KMS-11 (cell line): ENCODE results near the gene WDPCP.

ENCODE experiments used
- H2AFZ ChIP-seq: fragments of 200-600 bp; sonication (generic); 2 replicates; pipeline ENCODE4 v1.6.1; 2016; ENCODE audit warnings: antibody characterized with exemption, mixed run types, low read depth
- H3K27ac ChIP-seq: fragments of 200-600 bp; sonication (generic); 2 replicates; pipeline ENCODE4 v1.6.1; 2016; ENCODE audit warnings: mild to moderate bottlenecking, mixed run types
- H3K27me3 ChIP-seq: fragments of 200-600 bp; sonication (generic); 2 replicates; pipeline ENCODE4 v1.6.1; 2017; ENCODE audit warnings: mild to moderate bottlenecking, low read depth, mixed run types, moderate library complexity; ENCODE audit not compliant: insufficient read depth
- H3K36me3 ChIP-seq: fragments of 200-600 bp; sonication (generic); 2 replicates; pipeline ENCODE4 v1.6.1; 2017; ENCODE audit warnings: mild to moderate bottlenecking, mixed run types; ENCODE audit not compliant: insufficient read depth
- H3K4me1 ChIP-seq: fragments of 200-600 bp; sonication (generic); 2 replicates; pipeline ENCODE4 v1.6.1; 2016; ENCODE audit warnings: mild to moderate bottlenecking, low read depth, mixed run types; ENCODE audit not compliant: poor library complexity, severe bottlenecking
- H3K4me2 ChIP-seq: fragments of 200-600 bp; sonication (generic); 2 replicates; pipeline ENCODE4 v1.7.0; 2016; ENCODE audit warnings: mild to moderate bottlenecking, mixed run types
- H3K4me3 ChIP-seq: fragments of 200-600 bp; sonication (generic); IDR thresholded peaks from 2 replicates; pipeline ENCODE4 v1.6.1; 2017; ENCODE audit warnings: low read depth, low read length, mixed read lengths; ENCODE audit not compliant: insufficient read depth
- H3K79me2 ChIP-seq: fragments of 200-600 bp; sonication (generic); 2 replicates; pipeline ENCODE4 v1.6.1; 2016; ENCODE audit warnings: low read depth, mixed run types; ENCODE audit not compliant: insufficient read depth
- H3K9ac ChIP-seq: fragments of 200-600 bp; sonication (generic); 2 replicates; pipeline ENCODE4 v1.6.1; 2016; ENCODE audit warnings: mild to moderate bottlenecking, mixed run types
- H4K20me1 ChIP-seq: fragments of 200-600 bp; sonication (generic); 2 replicates; pipeline ENCODE4 v1.6.1; 2016; ENCODE audit warnings: mild to moderate bottlenecking, mixed run types; ENCODE audit not compliant: insufficient read depth
- TF ChIP-seq, protein P1 (sequence below): fragments of 200-600 bp; sonication (generic); conservative IDR thresholded peaks from 2 replicates; pipeline ENCODE4 v1.6.1; 2017; ENCODE audit warnings: low read depth, mild to moderate bottlenecking, antibody characterized with exemption, low read length, moderate library complexity, mixed read lengths

WDPCP gene

GRCh38 chr2:63122921-63123320 is 465.4 kb downstream of the WDPCP start:
- no peaks in the 10 kb centered on the region for H3K27me3 ChIP-seq
- H3K4me3 ChIP-seq: no peak overlapping the region
- no peak overlapping the region for H3K4me2 ChIP-seq
- no peaks in the 10 kb centered on the region for H4K20me1 ChIP-seq
- H3K36me3 ChIP-seq: no peaks in the 10 kb centered on the region
- no peaks in the 10 kb centered on the region for H3K79me2 ChIP-seq
- no peak overlapping the region for H3K9ac ChIP-seq
- no peak overlapping the region for H2AFZ ChIP-seq
- TF ChIP-seq, protein P1, sequence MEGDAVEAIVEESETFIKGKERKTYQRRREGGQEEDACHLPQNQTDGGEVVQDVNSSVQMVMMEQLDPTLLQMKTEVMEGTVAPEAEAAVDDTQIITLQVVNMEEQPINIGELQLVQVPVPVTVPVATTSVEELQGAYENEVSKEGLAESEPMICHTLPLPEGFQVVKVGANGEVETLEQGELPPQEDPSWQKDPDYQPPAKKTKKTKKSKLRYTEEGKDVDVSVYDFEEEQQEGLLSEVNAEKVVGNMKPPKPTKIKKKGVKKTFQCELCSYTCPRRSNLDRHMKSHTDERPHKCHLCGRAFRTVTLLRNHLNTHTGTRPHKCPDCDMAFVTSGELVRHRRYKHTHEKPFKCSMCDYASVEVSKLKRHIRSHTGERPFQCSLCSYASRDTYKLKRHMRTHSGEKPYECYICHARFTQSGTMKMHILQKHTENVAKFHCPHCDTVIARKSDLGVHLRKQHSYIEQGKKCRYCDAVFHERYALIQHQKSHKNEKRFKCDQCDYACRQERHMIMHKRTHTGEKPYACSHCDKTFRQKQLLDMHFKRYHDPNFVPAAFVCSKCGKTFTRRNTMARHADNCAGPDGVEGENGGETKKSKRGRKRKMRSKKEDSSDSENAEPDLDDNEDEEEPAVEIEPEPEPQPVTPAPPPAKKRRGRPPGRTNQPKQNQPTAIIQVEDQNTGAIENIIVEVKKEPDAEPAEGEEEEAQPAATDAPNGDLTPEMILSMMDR: no peak
- peaks cover 27% of the 10 kb centered on the region for H3K4me1 ChIP-seq
- no peak overlapping the region for H3K27ac ChIP-seq

GRCh38 chr2:63121055-63121834 is 467.0 kb downstream of the WDPCP start:
- Histone ChIP-seq H3K79me2 (no peaks in the 10 kb centered on the region), H3K9ac (no peak overlapping the region), H3K4me1 (peaks cover 27% of the 10 kb centered on the region), H3K27ac (no peak overlapping the region), H3K36me3 (no peaks in the 10 kb centered on the region), H2AFZ (no peak overlapping the region), H4K20me1 (no peaks in the 10 kb centered on the region), H3K4me3 (no peak overlapping the region), H3K4me2 (no peak overlapping the region), H3K27me3 (no peaks in the 10 kb centered on the region)
- TF ChIP-seq, protein P1: no peak

GRCh38 chr2:63118821-63119220 is 469.5 kb downstream of the WDPCP start:
- no peak overlapping the region for H3K4me2 ChIP-seq
- no peak overlapping the region for H2AFZ ChIP-seq
- H3K4me1 ChIP-seq: peaks cover 2% of the 10 kb centered on the region
- H3K27me3 ChIP-seq: no peaks in the 10 kb centered on the region
- no peak overlapping the region for H3K27ac ChIP-seq
- TF ChIP-seq, protein P1: no peak
- H3K36me3 ChIP-seq: no peaks in the 10 kb centered on the region
- no peaks in the 10 kb centered on the region for H4K20me1 ChIP-seq
- no peak overlapping the region for H3K9ac ChIP-seq
- H3K4me3 ChIP-seq: no peak overlapping the region
- H3K79me2 ChIP-seq: no peaks in the 10 kb centered on the region

GRCh38 chr2:63104482-63104881 is 483.8 kb downstream of the WDPCP start:
- Histone ChIP-seq H4K20me1 (no peaks in the 10 kb centered on the region), H3K36me3 (no peaks in the 10 kb centered on the region), H3K27ac (no peak overlapping the region), H3K4me1 (no peaks in the 10 kb centered on the region), H3K4me2 (no peak overlapping the region), H3K27me3 (no peaks in the 10 kb centered on the region), H3K4me3 (no peak overlapping the region), H3K9ac (no peak overlapping the region), H3K79me2 (no peaks in the 10 kb centered on the region), H2AFZ (no peak overlapping the region)
- TF ChIP-seq, protein P1: no peak
